ENCODE results near the gene PUS3.

GRCh38 chr11:125942771-125943428 lies 39.9 kb upstream of the PUS3 start:
- TF ChIP-seq CTCF (IDR thresholded peaks at IDR 0.05; ENCODE audit: poor library complexity) (no peak), EZH2 (IDR thresholded peaks at IDR 0.05; ENCODE audit: borderline replicate concordance) (no peak), EZH2phosphoT487 (IDR thresholded peaks at IDR 0.05; ENCODE audit: low read depth, severe bottlenecking, unreplicated experiment) (no peak)

All from hepatocyte (in vitro differentiated cells).